CD4-positive, alpha-beta T cell (primary cell): Measurements from ENCODE around the gene RPL32. TPM values are rescaled to one million over a fixed set of nuclear protein-coding genes. Genes with fewer than 3 reads are reported as not detected.

Experiments used
- ATAC-seq: fragments of 200-7000 bp; cut with Tn5 transposase; one replicate; pipeline ENCODE4 v1.10.0; 2022; ENCODE audit warnings: mild to moderate bottlenecking; ENCODE audit not compliant: poor library complexity
- CTCF ChIA-PET: fragments of 350-600 bp; sonication (Branson Sonifier 250); formaldehyde crosslinking; loops from one replicate; lab custom pipeline; 2021; ENCODE audit warnings: antibody characterized with exemption, inconsistent platforms; lab: Charles Lee
- POLR2A ChIA-PET: fragments of 350-600 bp; sonication (Branson Sonifier 250); formaldehyde crosslinking; loops from one replicate; lab custom pipeline; 2021; ENCODE audit warnings: antibody characterized with exemption, inconsistent platforms; lab: Charles Lee
- DNase-seq, 14 experiments: peaks; one replicate each; pipeline ENCODE4 v3.0.0-alpha.2; 2013 to 2020; ENCODE audit warnings: mixed read lengths in 2 of 14
- H3K27ac ChIP-seq, 2 donors: one replicate each; pipeline versions ENCODE4 v1.5.1 to v1.7.0; 2013; ENCODE audit warnings: low read length in 2 of 2, low read depth in 1 of 2, mild to moderate bottlenecking in 1 of 2
- H3K27me3 ChIP-seq, 2 experiments: 1 replicate in 1 of 2; 2 replicates in 1 of 2; pipeline versions ENCODE4 v1.6.1 to v1.7.0; 2013; ENCODE audit warnings: low read length in 2 of 2, control low read depth in 1 of 2, mild to moderate bottlenecking in 1 of 2, moderate library complexity in 1 of 2; ENCODE audit not compliant: insufficient read depth in 2 of 2, control insufficient read depth in 1 of 2
- H3K36me3 ChIP-seq: one replicate; pipeline ENCODE4 v1.6.1; 2013; ENCODE audit warnings: low read length, control low read depth; ENCODE audit not compliant: insufficient read depth
- H3K4me1 ChIP-seq: one replicate; pipeline ENCODE4 v1.6.1; 2013; ENCODE audit warnings: low read length, control low read depth; ENCODE audit not compliant: insufficient read depth
- H3K4me3 ChIP-seq: one replicate; pipeline ENCODE4 v1.5.1; 2013; ENCODE audit warnings: mild to moderate bottlenecking, low read length, moderate library complexity
- H3K9me3 ChIP-seq, 2 experiments: 1 replicate in 1 of 2; 2 replicates in 1 of 2; pipeline versions ENCODE4 v1.6.1 to v1.7.0; 2013; ENCODE audit warnings: low read length in 2 of 2, mild to moderate bottlenecking in 2 of 2, control low read depth in 1 of 2, moderate library complexity in 1 of 2; ENCODE audit not compliant: control insufficient read depth in 1 of 2, insufficient read depth in 1 of 2
- H3K27ac Mint-ChIP-seq: one replicate; pipeline ENCODE4 v1.8.0; 2020; ENCODE audit warnings: mixed read lengths
- H3K27me3 Mint-ChIP-seq: one replicate; pipeline ENCODE4 v1.8.0; 2021; ENCODE audit warnings: mixed read lengths
- H3K36me3 Mint-ChIP-seq: one replicate; pipeline ENCODE4 v1.8.0; 2021; ENCODE audit warnings: low read depth, mixed read lengths
- H3K4me1 Mint-ChIP-seq: one replicate; pipeline ENCODE4 v1.8.0; 2021; ENCODE audit warnings: low read depth, mixed read lengths
- H3K4me3 Mint-ChIP-seq: one replicate; pipeline ENCODE4 v1.8.0; 2020; ENCODE audit warnings: mild to moderate bottlenecking, mixed read lengths
- H3K9me3 Mint-ChIP-seq: one replicate; pipeline ENCODE4 v1.8.0; 2020; ENCODE audit warnings: mixed read lengths
- intact Hi-C, 2 experiments: fragments of 100-400 bp; cut with DNase I in 1 of 2; cut with micrococcal nuclease in 1 of 2; formaldehyde crosslinking; loops; one replicate each; pipeline versions ENCODE4 v1.15.1 to v1.9.0; 2023 to 2025; cut with DNase I, micrococcal nuclease
- total RNA-seq, 174 experiments: library from RNA in 2 of 174; stranded (reverse) in 2 of 174; gene quantifications; one replicate each; pipeline ENCODE4 v1.2.3 and lab custom pipeline; 2021 to 2026
- TF ChIP-seq, protein P1 (sequence below): fragments of 200-600 bp; IDR thresholded peaks from one replicate; pipeline ENCODE4 v1.8.0; 2022; ENCODE audit warnings: antibody characterized with exemption, mild to moderate bottlenecking

Gene RPL32
- total RNA-seq, 2 experiments from 2014 or later: 4,308 to 4,667 TPM

DNA sequence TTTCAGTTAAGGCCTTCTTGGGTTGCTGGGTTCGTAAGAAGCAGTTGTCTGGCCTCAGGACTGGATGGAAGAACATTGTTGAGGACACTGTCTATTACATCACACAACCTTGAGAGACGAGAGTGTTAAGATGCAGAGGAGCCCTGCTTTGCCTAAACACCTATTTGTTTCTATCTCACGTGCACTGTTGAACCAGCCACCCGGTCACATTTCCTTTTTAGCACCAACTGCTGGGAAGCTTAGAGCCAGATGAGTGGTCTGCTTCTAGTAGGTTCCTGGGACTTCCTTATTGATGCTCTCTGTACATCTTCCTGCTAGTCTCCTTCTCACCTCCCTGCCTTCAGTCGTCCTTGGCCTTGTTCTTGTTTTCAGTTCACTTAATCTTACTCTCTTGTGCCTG, 22.6 kb downstream of the RPL32 start:
- CTCF ChIA-PET: no interaction called here
- TF ChIP-seq, protein P1, sequence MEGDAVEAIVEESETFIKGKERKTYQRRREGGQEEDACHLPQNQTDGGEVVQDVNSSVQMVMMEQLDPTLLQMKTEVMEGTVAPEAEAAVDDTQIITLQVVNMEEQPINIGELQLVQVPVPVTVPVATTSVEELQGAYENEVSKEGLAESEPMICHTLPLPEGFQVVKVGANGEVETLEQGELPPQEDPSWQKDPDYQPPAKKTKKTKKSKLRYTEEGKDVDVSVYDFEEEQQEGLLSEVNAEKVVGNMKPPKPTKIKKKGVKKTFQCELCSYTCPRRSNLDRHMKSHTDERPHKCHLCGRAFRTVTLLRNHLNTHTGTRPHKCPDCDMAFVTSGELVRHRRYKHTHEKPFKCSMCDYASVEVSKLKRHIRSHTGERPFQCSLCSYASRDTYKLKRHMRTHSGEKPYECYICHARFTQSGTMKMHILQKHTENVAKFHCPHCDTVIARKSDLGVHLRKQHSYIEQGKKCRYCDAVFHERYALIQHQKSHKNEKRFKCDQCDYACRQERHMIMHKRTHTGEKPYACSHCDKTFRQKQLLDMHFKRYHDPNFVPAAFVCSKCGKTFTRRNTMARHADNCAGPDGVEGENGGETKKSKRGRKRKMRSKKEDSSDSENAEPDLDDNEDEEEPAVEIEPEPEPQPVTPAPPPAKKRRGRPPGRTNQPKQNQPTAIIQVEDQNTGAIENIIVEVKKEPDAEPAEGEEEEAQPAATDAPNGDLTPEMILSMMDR: no peak
- H3K27ac Mint-ChIP-seq: no peak overlapping the region

DNA sequence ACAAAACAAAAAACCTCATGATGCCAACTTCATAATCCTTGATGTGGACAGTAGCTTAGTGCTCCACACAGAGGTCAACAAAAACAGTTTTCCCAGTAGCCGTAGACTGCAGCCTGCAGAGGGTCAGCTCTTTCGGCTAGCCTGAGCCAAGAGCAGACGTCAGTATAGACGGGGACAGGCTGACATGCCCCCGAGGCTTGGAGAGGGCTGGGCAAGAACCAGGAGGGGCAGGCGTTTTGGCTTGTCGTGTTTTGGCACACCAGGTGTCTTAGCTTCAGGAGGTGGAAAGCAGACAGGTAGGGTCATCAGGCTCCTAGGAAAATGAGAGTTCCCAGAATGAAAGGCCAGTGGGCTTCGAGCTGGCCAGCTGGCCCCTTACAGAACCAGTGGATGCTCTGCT, 23.1 kb downstream of the RPL32 start:
- Histone ChIP-seq H3K27me3 (no peaks in the 10 kb centered on the region), H3K36me3 (no peaks in the 10 kb centered on the region), H3K4me1 (no peaks in the 10 kb centered on the region), H3K9me3 (no peaks in the 10 kb centered on the region), H3K4me3 (no peak overlapping the region), H3K27ac (no peak overlapping the region)
- no peaks in the 10 kb centered on the region for H3K9me3 Mint-ChIP-seq
- intact Hi-C loops: no loop called here
- CTCF ChIA-PET: no interaction called here
- H3K36me3 Mint-ChIP-seq: peaks cover 6% of the 10 kb centered on the region
- H3K27me3 Mint-ChIP-seq: no peaks in the 10 kb centered on the region
- H3K4me1 Mint-ChIP-seq: no peaks in the 10 kb centered on the region
- ATAC-seq (no peak), DNase-seq (no peak)
- TF ChIP-seq, protein P1: no peak
- no peak overlapping the region for H3K4me3 Mint-ChIP-seq
- H3K27ac Mint-ChIP-seq: no peak overlapping the region
- POLR2A ChIA-PET: interaction anchor here (1.1 to 1.3 kb wide), 2 partner anchors 8 to 14 kb away, joined by 4 read pairs; no protein-coding TSS in a partner anchor

More for the DNA sequence above, 22.6 kb downstream of the RPL32 start:
- intact Hi-C loops: no loop called here
- POLR2A ChIA-PET: interaction anchor here (1.2 to 1.3 kb wide), 2 partner anchors 9 to 22 kb away, joined by 4 read pairs; no protein-coding TSS in a partner anchor
- no peak for DNase-seq
- Histone ChIP-seq H3K9me3 (no peaks in the 10 kb centered on the region), H3K27ac (no peak overlapping the region), H3K4me1 (no peaks in the 10 kb centered on the region), H3K36me3 (no peaks in the 10 kb centered on the region), H3K27me3 (no peaks in the 10 kb centered on the region), H3K4me3 (no peak overlapping the region)
- ATAC-seq: no peak
- Mint-ChIP-seq H3K36me3 (peaks cover 2% of the 10 kb centered on the region), H3K4me1 (no peaks in the 10 kb centered on the region), H3K27me3 (no peaks in the 10 kb centered on the region), H3K4me3 (no peak overlapping the region), H3K9me3 (no peaks in the 10 kb centered on the region)

DNA sequence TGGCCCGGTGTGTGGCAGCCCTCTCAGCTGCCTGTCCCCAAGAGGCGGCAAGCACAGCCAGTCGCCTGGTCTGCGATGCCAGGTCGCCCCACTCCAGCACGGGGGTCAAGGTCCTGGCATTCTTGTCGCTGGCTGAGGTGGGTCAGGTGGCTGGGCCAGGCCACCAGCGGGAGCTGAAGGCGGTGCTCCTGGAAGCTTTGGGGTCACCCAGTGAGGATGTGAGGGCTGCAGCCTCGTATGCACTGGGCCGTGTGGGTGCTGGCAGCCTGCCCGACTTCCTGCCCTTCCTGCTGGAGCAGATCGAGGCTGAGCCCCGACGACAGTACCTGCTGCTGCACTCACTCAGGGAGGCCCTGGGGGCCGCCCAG, 24.0 kb downstream of the RPL32 start:
- Histone ChIP-seq H3K9me3 (no peaks in the 10 kb centered on the region), H3K27ac (no peak overlapping the region), H3K4me1 (no peaks in the 10 kb centered on the region), H3K27me3 (no peaks in the 10 kb centered on the region), H3K4me3 (no peak overlapping the region), H3K36me3 (no peaks in the 10 kb centered on the region)
- TF ChIP-seq, protein P1: no peak
- no peak for DNase-seq
- ATAC-seq: no peak
- POLR2A ChIA-PET: interaction anchor here (1.1 kb wide), 1 partner anchor 15 kb away, joined by 4 read pairs; no protein-coding TSS in a partner anchor
- H3K4me1 Mint-ChIP-seq: no peaks in the 10 kb centered on the region
- peaks cover 6% of the 10 kb centered on the region for H3K36me3 Mint-ChIP-seq
- no peaks in the 10 kb centered on the region for H3K9me3 Mint-ChIP-seq
- no peak overlapping the region for H3K4me3 Mint-ChIP-seq
- intact Hi-C loops: no loop called here
- no peaks in the 10 kb centered on the region for H3K27me3 Mint-ChIP-seq
- no peak overlapping the region for H3K27ac Mint-ChIP-seq
- CTCF ChIA-PET: no interaction called here
